Measurements from ENCODE around the gene HLA-DPB1.
"Not testable (repeated sequence)": the region's sequence is repeated elsewhere in the genome, so short reads cannot be mapped to it uniquely, and the experiment has no call there.

HLA-DPB1 gene

GRCh38 chr6:33095681-33096080 lies 19.9 kb downstream of the HLA-DPB1 start:
- Histone ChIP-seq H3K36me3 (ENCODE audit: low read depth) (no peaks in the 10 kb centered on the region), H3K27me3 (ENCODE audit: insufficient read depth, poor library complexity, severe bottlenecking) (no peaks in the 10 kb centered on the region), H3K4me1 (ENCODE audit: insufficient read depth, poor library complexity, severe bottlenecking) (no peaks in the 10 kb centered on the region), H3K9me3 (ENCODE audit: severe bottlenecking) (peaks cover 3% of the 10 kb centered on the region), H3K4me3 (ENCODE audit: severe bottlenecking) (no peak overlapping the region), H3K27ac (ENCODE audit: poor library complexity, severe bottlenecking) (no peak overlapping the region)
- no peak for ATAC-seq (ENCODE audit: low read depth)
- no peak for TF ChIP-seq CTCF (IDR thresholded peaks at IDR 0.05; ENCODE audit: poor library complexity, severe bottlenecking)
- DNase-seq (ENCODE audit: low spot score): no peak

- not testable (repeated sequence) for DNase-seq (ENCODE audit: low spot score); H3K27ac ChIP-seq (ENCODE audit: poor library complexity, severe bottlenecking); H3K36me3 ChIP-seq (ENCODE audit: low read depth); H3K9me3 ChIP-seq (ENCODE audit: severe bottlenecking); ATAC-seq (ENCODE audit: low read depth); H3K4me3 ChIP-seq (ENCODE audit: severe bottlenecking); H3K27me3 ChIP-seq (ENCODE audit: insufficient read depth, poor library complexity, severe bottlenecking); H3K4me1 ChIP-seq (ENCODE audit: insufficient read depth, poor library complexity, severe bottlenecking)
Observed at GRCh38 chr6:33101121-33101737, 25.4 kb downstream of the HLA-DPB1 start.

GRCh38 chr6:33103776-33104175 lies 28.0 kb downstream of the HLA-DPB1 start:
- Histone ChIP-seq H3K27ac (ENCODE audit: poor library complexity, severe bottlenecking) (no peak overlapping the region), H3K9me3 (ENCODE audit: severe bottlenecking) (peaks cover 5% of the 10 kb centered on the region), H3K4me3 (ENCODE audit: severe bottlenecking) (no peak overlapping the region), H3K36me3 (ENCODE audit: low read depth) (no peaks in the 10 kb centered on the region), H3K27me3 (ENCODE audit: insufficient read depth, poor library complexity, severe bottlenecking) (peaks cover 3% of the 10 kb centered on the region), H3K4me1 (ENCODE audit: insufficient read depth, poor library complexity, severe bottlenecking) (no peaks in the 10 kb centered on the region)
- TF ChIP-seq CTCF (IDR thresholded peaks at IDR 0.05; ENCODE audit: poor library complexity, severe bottlenecking): no peak
- DNase-seq (ENCODE audit: low spot score) (no peak), ATAC-seq (ENCODE audit: low read depth) (no peak)

GRCh38 chr6:33104887-33105286 lies 29.1 kb downstream of the HLA-DPB1 start:
- TF ChIP-seq CTCF (IDR thresholded peaks at IDR 0.05; ENCODE audit: poor library complexity, severe bottlenecking): no peak
- Histone ChIP-seq H3K27me3 (ENCODE audit: insufficient read depth, poor library complexity, severe bottlenecking) (peaks cover 7% of the 10 kb centered on the region), H3K27ac (ENCODE audit: poor library complexity, severe bottlenecking) (no peak overlapping the region), H3K4me1 (ENCODE audit: insufficient read depth, poor library complexity, severe bottlenecking) (no peaks in the 10 kb centered on the region), H3K4me3 (ENCODE audit: severe bottlenecking) (no peak overlapping the region), H3K9me3 (ENCODE audit: severe bottlenecking) (peaks cover 5% of the 10 kb centered on the region), H3K36me3 (ENCODE audit: low read depth) (no peaks in the 10 kb centered on the region)
- DNase-seq (ENCODE audit: low spot score): no peak
- no peak for ATAC-seq (ENCODE audit: low read depth)

- Histone ChIP-seq H3K4me3 (ENCODE audit: severe bottlenecking) (no peak overlapping the region), H3K27me3 (ENCODE audit: insufficient read depth, poor library complexity, severe bottlenecking) (peaks cover 12% of the 10 kb centered on the region), H3K9me3 (ENCODE audit: severe bottlenecking) (peaks cover 3% of the 10 kb centered on the region), H3K36me3 (ENCODE audit: low read depth) (no peaks in the 10 kb centered on the region), H3K4me1 (ENCODE audit: insufficient read depth, poor library complexity, severe bottlenecking) (no peaks in the 10 kb centered on the region), H3K27ac (ENCODE audit: poor library complexity, severe bottlenecking) (no peak overlapping the region)
- ATAC-seq (ENCODE audit: low read depth) (no peak), DNase-seq (ENCODE audit: low spot score) (no peak)
- no peak for TF ChIP-seq CTCF (IDR thresholded peaks at IDR 0.05; ENCODE audit: poor library complexity, severe bottlenecking)
Observed at GRCh38 chr6:33105386-33105785, 29.6 kb downstream of the HLA-DPB1 start.
